ENCODE data around the gene POLR1G. TPM values are rescaled to one million over a fixed set of nuclear protein-coding genes. Genes with fewer than 3 reads are reported as not detected.

POLR1G gene
- total RNA-seq, 2 experiments from 2014 or later: 0.16 to 0.28 TPM

DNA sequence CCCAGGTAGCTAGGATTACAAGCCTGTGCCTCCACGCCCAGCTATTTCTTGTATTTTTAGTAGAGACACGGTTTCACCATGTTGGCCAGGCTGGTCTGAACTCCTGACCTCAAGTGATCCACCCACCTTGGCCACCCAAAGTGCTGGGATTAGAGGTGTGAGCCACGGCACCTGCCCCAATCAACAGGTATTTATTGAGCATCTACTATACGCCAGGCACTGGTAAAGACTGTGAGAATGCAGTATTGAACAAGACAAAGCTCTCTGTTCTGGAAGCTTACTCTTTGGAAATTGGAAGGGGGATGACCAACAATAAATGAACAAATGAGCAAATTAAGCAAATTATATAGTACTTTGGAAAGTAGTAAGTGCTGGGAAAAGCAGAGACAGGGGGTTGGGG is 38.7 kb downstream of the POLR1G start:
- Mint-ChIP-seq H3K9me3 (no peaks in the 10 kb centered on the region), H3K4me3 (peak overlapping the region; percentile 35), H3K27ac (peak overlapping the region; percentile 62), H3K27me3 (no peaks in the 10 kb centered on the region), H3K36me3 (ENCODE audit: low read depth) (peaks cover 3% of the 10 kb centered on the region), H3K4me1 (ENCODE audit: low read depth) (peaks cover 67% of the 10 kb centered on the region)
- ATAC-seq (ENCODE audit: poor library complexity) (no peak), DNase-seq (no peak)
- Histone ChIP-seq H3K27ac (ENCODE audit: low read depth in 1 of 2, low read length in 2 of 2) (peak overlapping the region in 1 of 2 donors; percentile 39), H3K9me3 (ENCODE audit: control insufficient read depth in 1 of 2, insufficient read depth in 1 of 2, low read length in 2 of 2) (no peaks in the 10 kb centered on the region), H3K4me1 (ENCODE audit: insufficient read depth, low read length) (peaks cover 73% of the 10 kb centered on the region), H3K4me3 (ENCODE audit: low read length) (no peak overlapping the region), H3K36me3 (ENCODE audit: insufficient read depth, low read length) (peaks cover 3% of the 10 kb centered on the region), H3K27me3 (ENCODE audit: control insufficient read depth in 1 of 2, insufficient read depth in 2 of 2, low read length in 2 of 2) (no peaks in the 10 kb centered on the region)
- intact Hi-C loops (cut with DNase I, micrococcal nuclease): no loop called here
- CTCF ChIA-PET: interaction anchor here (0.6 to 6.4 kb wide), 5 partner anchors 19 to 40 kb away, joined by 3 to 40 read pairs (median 5); no protein-coding TSS in a partner anchor
- TF ChIP-seq CTCF (IDR thresholded peaks at IDR 0.05): no peak
- POLR2A ChIA-PET: interaction anchor here (0.9 to 1.3 kb wide), 2 partner anchors 24 to 34 kb away, joined by 3 to 4 read pairs; no protein-coding TSS in a partner anchor

GRCh38 chr19:45446295-45446694 is 39.9 kb downstream of the POLR1G start:
- TF ChIP-seq CTCF (IDR thresholded peaks at IDR 0.05): peak; percentile 30
- Mint-ChIP-seq H3K4me1 (ENCODE audit: low read depth) (peaks cover 64% of the 10 kb centered on the region), H3K36me3 (ENCODE audit: low read depth) (peaks cover 12% of the 10 kb centered on the region), H3K27ac (peak overlapping the region; percentile 31), H3K27me3 (no peaks in the 10 kb centered on the region), H3K9me3 (no peaks in the 10 kb centered on the region), H3K4me3 (peak overlapping the region; percentile 78)
- ChIA-PET POLR2A (interaction anchor here (1.3 to 2.1 kb wide), 2 partner anchors 22 to 33 kb away, joined by 4 to 6 read pairs; partner anchors contain the start of gene FOSB), CTCF (interaction anchor here (1.2 to 6.4 kb wide), 4 partner anchors 18 to 34 kb away, joined by 3 to 40 read pairs (median 6); no protein-coding TSS in a partner anchor)
- Histone ChIP-seq H3K27me3 (ENCODE audit: control insufficient read depth in 1 of 2, insufficient read depth in 2 of 2, low read length in 2 of 2) (no peaks in the 10 kb centered on the region), H3K4me3 (ENCODE audit: low read length) (no peak overlapping the region), H3K27ac (ENCODE audit: low read depth in 1 of 2, low read length in 2 of 2) (peak overlapping the region in 1 of 2 donors; percentile 9), H3K9me3 (ENCODE audit: control insufficient read depth in 1 of 2, insufficient read depth in 1 of 2, low read length in 2 of 2) (no peaks in the 10 kb centered on the region), H3K36me3 (ENCODE audit: insufficient read depth, low read length) (peaks cover 3% of the 10 kb centered on the region), H3K4me1 (ENCODE audit: insufficient read depth, low read length) (peaks cover 72% of the 10 kb centered on the region)
- ATAC-seq (ENCODE audit: poor library complexity): no peak
- peak in 4 of 14 experiments; percentile 34 to 74 (median 67) for DNase-seq
- intact Hi-C loops (cut with DNase I, micrococcal nuclease): no loop called here

DNA sequence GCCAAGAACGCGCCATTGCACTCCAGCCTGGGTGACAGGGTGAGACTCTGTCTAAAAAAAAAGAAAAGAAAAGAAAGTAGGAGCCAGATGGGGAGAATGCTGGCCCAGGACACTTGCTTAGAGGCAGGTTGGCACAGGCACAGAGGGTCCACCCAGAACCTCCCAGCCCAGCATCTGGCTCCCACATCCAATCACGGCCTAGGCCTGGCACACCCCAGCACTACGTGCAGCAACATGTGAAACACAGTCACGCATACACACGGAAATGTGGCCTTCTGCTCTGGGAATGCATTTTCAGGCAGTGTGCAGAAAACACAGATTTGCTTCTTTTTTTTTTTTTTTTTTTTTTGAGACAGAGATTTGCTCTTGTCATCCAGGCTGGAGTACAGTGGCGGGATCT is 40.5 kb downstream of the POLR1G start:
- Mint-ChIP-seq H3K4me3 (no peak overlapping the region), H3K27me3 (no peaks in the 10 kb centered on the region), H3K4me1 (ENCODE audit: low read depth) (peaks cover 70% of the 10 kb centered on the region), H3K36me3 (ENCODE audit: low read depth) (peaks cover 14% of the 10 kb centered on the region), H3K27ac (no peak overlapping the region), H3K9me3 (no peaks in the 10 kb centered on the region)
- Histone ChIP-seq H3K4me1 (ENCODE audit: insufficient read depth, low read length) (peaks cover 79% of the 10 kb centered on the region), H3K9me3 (ENCODE audit: control insufficient read depth in 1 of 2, insufficient read depth in 1 of 2, low read length in 2 of 2) (no peaks in the 10 kb centered on the region), H3K27me3 (ENCODE audit: control insufficient read depth in 1 of 2, insufficient read depth in 2 of 2, low read length in 2 of 2) (no peaks in the 10 kb centered on the region), H3K36me3 (ENCODE audit: insufficient read depth, low read length) (peaks cover 3% of the 10 kb centered on the region), H3K4me3 (ENCODE audit: low read length) (no peak overlapping the region), H3K27ac (ENCODE audit: low read depth in 1 of 2, low read length in 2 of 2) (no peak overlapping the region)
- POLR2A ChIA-PET: interaction anchor here (2.1 kb wide), 1 partner anchor 22 kb away, joined by 6 read pairs; the partner anchor contains the start of gene FOSB
- no peak for ATAC-seq (ENCODE audit: poor library complexity)
- intact Hi-C loops (cut with DNase I, micrococcal nuclease): no loop called here
- CTCF ChIA-PET: interaction anchor here (1.3 to 6.4 kb wide), 2 partner anchors 32 to 34 kb away, joined by 3 to 40 read pairs; no protein-coding TSS in a partner anchor
- DNase-seq: peak in 1 of 14 experiments; percentile 37
- no peak for TF ChIP-seq CTCF (IDR thresholded peaks at IDR 0.05)
